Measurements from ENCODE around the gene KRT82.

KRT82 gene

DNA sequence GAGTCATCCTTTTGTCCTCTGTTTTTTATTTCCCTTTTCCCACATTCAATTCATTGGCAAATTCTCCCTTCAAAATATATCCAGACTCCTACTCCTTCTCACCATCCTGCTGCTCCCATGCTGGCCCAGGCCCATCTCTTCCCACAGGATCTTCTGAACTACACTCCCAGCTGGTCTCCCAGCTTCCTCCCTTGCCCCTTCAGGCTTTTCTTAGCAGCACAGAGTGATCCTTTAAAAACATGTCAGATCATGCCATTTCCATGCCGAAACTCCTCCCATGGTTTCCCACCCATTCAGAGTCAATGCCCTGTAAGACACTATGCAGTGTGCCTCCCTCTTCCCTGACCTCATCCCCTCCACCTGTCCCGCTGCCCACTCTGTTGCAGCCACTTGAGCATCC, 18.3 kb downstream of the KRT82 start:
- no peak for DNase-seq (ENCODE audit: low spot score)

DNA sequence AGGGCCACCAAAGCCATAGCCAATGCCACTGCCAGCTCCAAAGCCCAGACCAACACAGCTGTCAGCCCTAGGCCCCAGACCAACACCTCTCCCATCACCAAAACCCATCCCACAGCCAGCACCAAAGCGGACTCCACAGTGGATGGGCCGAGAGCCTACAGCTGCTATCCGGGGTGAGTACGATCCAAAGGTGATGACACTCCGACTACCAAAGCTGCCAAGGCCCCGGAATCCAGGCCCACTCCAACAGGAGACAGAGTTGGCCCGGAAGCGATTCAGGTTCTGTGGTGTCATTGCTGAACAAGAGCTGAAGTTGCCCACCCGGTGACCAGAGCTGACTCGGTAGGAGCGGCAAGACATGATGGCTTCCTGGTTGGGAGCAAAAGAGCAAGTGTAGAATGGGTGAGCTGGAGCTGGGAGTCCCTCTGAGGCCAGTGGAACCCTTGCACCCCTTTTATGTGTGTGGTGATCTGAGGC, 20.9 kb downstream of the KRT82 start, which contains the start of gene KRT84:
Gene KRT84 (minus strand): TSS at position 427 of the 477 bp plus-strand sequence. CDS start 67 bp downstream, at position 360.
- DNase-seq (ENCODE audit: low spot score) = no peak

DNA sequence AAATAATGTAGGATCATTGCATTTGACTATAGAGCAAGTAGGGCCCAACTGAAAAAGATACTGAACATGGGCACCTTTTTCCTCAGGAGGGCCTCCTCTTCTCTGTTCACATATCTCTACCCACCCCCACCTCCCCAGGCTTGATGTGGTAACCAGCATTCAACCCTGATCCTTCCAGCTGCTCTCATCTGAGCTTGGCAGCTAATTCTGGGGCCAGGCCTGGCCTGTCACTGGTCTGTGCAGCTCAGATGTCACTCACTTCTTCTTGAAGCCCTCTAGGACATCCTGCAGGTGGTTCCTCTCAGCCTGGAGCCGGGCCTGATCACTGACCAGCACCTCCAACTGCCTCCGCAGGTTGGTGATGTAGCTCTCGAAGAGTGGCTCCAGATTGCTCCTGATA, 22.8 kb downstream of the KRT82 start:
- no peak for DNase-seq (ENCODE audit: low spot score)

DNA sequence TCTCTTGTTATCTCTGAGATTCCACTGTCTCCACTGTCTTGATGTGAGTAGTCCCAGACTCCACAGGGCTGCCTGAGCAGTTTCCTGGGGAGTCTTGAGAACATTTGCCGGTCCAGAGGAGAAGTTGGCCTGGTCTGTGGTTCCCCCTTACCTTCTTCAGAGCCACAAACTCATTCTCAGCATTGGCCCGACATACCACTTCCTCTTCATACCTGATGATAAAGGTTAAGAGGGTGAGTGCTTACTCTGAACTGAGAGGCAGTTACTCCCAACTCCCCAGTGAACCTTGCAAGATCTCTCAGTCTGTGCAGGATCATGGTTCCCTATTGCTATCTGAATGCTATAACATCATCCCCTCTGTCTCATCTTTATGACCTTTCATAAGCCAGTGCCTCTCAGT, 23.3 kb downstream of the KRT82 start:
- DNase-seq (ENCODE audit: low spot score) = no peak

DNA sequence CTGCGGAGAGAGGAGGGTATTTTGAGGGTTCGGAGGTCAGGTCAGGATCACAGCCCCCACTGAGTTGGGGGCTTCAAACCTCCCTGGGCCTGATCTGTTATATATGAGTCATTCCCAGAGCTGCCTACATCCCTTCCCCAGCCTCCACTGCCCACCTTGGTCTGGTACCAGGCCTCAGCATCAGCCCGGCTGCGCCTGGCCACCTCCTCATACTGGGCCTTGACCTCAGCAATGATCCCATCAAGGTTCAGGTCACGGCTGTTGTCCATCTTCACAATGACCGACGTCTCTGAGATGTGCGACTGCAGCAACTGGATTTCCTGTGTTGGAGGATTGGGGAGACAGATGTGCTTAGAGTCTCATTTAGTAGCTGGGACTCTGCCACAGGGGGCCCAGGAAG, 24.9 kb downstream of the KRT82 start:
- DNase-seq (ENCODE audit: low spot score) = no peak

DNA sequence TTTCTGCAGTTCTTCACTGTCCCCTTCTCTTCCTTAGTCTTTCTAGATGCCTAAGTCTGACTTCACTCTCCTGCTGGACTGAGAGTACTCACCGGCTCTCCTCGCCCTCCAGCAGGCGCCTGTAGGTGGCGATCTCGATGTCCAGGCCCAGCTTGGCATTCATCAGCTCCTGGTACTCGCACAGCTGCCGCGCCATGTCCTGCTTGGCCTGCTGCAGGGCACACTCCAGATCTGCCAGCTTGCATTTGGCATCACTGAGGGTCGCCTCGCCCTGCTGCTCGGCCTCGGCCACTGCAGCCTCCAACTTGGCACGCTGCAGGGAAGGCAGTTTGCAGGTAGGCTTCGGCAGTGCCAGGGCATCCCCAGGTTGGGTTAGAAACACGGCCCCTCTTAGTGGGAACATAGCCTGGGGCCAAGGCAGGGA, 25.9 kb downstream of the KRT82 start:
- no peak for DNase-seq (ENCODE audit: low spot score)

DNA sequence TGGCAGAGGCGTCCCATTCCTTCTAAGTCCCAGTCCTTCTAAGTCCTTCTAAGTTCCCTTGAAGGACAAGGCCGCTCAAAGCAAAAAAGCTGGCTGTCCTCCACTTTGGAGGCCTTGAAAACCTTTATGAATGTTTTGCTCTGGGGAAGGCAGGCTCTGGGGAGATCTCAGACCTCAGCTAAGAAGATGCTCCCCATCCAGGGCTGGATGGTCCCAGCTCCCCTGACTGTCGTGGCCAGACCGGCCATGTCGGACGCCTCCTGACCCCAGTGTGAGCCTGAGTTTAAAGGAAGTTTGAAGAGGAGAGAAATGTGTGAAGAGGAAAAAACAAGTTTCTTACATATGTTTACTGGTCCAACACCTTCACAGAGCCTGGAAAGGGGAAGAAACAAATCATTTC, 26.6 kb downstream of the KRT82 start:
- DNase-seq (ENCODE audit: low spot score) = no peak

DNA sequence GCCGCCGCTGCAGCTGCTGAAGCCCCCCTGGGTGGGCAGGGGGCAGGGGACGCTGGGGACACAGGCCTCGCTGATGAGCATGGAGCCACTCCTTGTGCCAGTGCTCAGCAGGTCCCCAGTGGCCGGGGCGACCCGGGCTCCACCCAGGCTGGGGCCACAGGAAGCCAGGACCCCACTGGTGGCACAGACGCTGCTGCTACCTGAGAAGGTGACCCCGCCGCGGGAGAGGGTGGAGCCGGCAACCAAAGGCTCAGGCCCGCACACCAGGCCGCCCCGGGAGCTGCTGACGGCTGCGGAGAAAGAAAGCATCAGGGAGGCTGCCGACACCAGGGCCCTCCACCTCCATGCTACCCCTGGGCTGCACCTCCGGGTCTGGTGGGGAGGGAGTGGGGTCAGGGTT, 28.0 kb downstream of the KRT82 start:
- DNase-seq (ENCODE audit: low spot score) = no peak

DNA sequence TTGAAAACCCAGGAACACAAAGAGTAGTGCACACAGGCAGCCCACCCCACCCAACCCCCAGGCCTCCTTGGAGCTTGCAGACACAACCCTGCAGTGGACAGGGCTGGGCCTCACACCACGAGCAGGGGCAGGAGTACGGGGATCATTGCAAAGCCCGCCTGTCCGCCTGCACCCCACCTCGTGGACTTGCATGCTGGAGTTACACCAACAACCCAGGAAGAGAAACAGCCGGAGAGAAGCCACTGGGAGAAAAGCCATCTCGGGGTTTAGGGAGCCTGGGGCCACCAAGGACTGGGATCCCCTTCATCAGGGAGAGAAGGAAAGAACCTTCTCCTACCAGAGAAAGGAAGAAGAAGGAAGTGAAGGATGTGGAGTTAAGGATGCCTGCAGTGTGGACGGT, 28.9 kb downstream of the KRT82 start:
- DNase-seq (ENCODE audit: low spot score) = no peak

DNA sequence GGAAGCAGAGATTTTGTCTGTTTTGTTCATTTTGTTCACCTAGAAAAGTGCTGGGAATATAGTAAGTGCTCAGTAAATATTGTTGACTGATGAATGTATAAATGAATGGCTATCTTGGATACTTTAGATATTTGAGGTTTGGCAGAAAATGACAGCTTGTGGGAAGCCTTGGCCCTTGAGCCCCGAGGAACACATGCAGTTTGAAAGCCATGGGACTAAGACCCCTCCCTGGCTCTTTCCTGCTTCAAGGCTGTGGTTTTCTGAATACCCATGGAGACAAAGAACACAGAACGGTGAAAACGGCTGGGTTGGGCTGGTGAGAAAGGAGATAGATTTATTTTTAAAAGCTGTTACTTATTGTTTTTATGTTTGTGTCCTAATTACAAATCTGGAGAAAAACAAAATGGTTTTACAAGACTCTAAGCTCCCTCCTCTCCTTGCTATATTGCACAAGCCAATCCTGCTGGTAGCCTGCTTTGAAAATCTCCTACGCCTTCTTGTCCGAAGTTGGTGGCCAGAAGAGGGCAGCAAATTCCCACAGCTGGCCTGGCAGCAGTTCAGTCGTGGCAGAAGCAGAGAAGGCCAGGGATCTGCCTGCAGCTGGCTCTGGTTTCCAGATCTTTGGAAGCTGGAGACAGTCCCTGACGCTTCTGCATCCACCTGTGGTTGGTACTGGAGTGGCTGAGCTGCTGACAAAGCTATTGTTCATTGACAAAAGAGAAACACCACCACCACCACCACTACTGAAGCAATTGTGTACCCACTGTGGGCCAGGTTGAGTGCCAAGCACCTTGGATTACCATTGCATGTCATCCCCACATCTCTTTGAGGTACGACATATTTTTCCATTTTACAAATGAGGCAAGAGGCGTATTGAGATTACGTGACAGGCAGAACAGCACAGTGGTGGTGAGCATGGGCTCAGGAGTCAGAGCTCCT, 33.6 kb downstream of the KRT82 start:
- DNase-seq (ENCODE audit: low spot score) = peak; percentile 43

DNA sequence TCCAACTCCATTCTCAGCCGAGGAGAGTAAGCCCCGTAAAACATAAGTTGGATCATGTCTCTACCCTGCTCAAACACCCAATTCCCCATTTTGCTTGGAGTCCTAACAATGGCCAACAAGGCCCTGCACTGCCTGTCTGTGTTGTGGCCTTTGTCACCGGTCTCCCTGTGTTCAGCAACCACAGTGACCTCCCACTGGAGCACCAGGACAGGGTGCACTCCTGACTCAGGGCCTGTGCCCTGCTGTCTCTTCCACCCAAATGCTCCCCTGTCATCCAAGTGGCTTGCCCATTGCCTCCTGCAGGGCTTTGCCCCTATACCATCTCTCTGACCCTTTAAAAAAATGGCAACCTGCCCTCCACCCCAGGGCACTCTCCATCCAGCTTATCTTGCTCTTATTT, 34.4 kb downstream of the KRT82 start:
- DNase-seq (ENCODE audit: low spot score) = no peak

DNA sequence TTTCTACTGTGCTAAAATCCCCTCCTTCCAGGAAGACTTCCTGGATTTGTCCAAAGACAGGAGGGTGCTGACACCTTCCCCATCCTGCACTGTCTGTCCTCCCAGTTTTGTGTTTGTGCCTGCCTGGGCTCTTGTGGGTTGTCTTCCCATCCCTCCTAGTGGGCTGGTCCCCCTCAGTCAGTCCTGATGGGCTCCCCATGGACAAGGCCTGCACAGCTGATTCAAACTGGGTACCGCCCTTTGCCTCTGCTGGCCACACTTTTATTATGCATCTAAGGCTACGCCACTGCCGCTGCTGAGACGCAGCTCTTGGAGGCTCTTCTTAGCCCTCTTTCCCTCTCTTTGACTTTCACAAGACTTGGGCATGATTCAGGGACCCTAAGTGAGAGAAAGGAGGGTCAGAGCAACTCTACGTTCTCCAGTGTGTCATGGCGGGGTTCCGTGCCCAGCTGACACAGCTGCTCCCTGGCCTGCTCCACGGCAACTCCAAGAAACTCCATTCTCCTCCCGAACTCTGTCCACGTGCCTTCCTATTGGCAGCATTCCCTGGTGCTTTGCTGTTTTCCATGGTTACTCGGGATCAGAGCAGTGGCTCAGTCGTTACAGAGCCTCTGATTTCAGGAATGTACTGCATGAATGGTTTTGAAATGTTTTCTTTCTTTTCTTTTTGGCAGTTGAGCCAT, 35.1 kb downstream of the KRT82 start:
- DNase-seq (ENCODE audit: low spot score) = no peak

DNA sequence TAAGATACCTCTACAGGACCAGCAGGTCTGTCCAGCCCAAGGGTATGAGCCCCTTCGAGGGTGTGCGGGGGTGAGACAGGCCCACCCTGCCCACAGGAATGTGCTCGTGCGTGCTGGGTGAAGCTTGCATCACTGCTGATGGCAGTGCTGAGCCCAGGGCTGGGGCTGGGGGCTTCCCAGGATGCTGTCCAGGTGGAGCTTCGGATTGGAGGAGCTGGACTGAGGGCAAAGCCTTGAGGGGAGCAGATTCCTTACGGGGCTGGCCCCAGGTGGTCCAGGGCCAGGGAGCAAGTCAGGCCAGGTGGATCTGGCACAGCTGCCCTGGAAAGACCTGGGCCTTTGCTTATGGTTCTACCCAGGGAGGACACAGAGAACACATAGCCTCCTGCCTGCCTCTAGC, 36.3 kb downstream of the KRT82 start:
- DNase-seq (ENCODE audit: low spot score) = no peak

DNA sequence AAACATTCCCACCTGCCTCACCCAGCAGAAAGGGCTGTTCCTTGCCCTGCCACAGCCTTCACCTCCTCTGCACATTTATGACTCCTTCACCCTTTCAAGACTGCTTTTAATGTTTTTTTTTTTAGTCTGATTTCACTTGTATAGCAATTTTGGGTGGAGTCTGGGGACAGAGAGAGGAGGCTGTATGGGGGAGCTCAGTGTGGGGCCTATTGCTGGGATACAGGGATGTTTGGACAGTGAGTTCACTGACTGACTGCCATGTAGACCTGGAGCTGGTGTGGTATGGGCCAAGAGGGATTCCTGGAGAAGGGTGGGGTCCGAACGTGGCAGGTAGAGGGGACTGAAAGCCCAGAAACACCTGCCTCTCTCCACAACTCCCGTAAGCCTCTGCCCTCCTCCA, 36.9 kb downstream of the KRT82 start:
- no peak for DNase-seq (ENCODE audit: low spot score)

DNA sequence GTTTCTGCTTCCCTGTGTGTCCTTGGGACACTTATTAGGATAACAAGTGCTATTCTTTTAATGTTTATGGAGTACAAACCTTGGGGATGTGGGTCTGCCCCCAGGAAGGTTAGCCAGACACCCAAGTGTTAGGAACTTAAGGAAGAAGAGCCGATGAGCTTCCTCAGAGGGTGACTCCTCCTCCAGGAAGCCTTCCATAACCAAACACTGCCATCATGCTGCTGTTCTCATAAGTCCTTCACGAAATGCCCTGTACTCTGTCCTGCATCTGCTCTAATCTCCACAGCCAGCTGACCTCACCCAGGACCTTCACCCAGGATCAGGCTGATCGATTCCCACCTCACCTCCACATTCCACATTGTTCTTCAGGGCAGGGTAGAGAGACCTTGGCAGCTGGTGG, 37.6 kb downstream of the KRT82 start:
- no peak for DNase-seq (ENCODE audit: low spot score)

DNA sequence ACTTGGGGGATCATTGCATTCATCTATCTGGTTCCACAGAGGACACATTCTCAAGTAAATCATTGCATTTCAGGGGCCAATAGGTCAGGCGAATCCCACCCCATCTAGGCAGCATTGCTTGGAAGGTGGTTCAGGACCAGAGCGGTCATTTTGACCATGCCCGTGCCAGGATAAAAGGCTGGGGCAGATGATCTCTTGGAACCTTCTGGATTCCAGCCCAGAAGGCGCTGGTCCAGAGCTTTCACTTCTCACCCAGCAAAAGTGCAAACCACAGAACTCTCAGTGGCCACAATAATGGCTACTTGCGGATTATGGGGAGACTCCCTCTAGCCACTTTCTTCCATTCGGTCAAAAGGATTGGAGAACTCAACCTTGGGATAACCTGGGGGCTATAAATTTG, 38.3 kb downstream of the KRT82 start:
- DNase-seq (ENCODE audit: low spot score) = no peak

DNA sequence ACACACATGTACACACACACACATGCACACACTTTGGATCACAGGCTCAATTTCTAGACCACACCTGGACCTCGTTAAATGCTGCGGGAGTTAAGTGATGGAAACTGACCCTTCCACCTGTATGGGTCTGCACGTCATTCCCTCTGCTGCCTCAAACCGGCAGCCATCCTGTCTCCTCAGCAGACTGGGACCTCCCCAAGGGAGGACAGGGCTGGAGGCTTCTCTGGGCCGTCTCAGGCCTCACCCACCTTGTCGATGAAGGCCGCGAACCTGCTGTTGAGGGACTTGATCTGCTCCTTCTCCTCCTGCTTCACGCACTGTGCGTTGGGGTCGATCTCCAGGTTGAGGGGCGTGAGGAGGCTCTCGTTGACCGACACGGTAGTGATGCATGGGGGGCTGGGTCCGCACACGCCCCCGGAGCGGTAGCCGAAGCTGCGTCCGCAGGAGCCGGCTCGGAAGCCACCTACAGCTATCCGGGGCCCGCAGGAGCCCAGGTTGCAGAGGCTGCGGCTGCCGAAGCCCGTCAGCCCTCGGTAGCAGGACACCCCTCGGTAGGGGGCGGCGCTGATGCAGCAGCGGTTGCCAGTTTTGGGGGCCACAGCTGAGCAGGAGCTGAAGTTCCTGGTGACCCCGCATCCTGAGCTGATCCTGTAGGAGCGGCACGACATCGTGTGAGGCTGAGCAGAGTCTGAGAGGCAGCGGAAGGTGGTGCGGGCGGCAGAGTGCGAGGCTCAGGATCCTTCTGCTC, 39.2 kb downstream of the KRT82 start, which contains the start of gene KRT85:
Gene KRT85 (minus strand): TSS at position 744 of the 748 bp plus-strand sequence. CDS start 76 bp downstream, at position 668.
- no peak for DNase-seq (ENCODE audit: low spot score)

DNA sequence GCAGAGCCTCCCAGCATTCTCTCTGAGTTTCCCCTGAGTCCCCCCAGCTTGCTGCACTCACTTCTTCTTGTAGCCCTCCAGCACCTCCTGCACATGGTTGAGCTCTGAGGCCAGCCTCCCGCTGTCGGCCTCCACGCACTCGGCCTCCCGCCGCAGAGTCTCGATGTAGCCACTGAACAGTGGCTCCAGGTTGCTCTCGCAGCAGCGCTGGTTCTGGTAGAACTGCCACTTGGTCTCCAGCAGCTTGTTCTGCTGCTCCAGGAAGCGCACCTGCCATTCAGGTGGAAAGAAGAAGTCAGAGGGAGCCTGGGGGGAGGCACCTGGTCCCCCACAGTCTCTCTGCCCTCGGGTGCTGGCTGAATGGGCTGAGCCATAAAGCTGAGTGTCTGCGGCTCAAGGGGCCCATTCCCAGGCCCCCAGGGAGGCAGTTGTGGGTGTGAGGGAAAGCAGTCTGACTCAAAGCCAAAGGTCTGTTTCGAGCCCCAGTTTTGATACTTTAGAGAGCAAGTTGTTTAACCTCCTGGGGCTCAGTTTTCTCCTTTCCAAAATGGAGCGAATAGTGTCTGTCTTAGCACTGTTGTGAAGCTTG, 41.1 kb downstream of the KRT82 start:
- DNase-seq (ENCODE audit: low spot score) = no peak

DNA sequence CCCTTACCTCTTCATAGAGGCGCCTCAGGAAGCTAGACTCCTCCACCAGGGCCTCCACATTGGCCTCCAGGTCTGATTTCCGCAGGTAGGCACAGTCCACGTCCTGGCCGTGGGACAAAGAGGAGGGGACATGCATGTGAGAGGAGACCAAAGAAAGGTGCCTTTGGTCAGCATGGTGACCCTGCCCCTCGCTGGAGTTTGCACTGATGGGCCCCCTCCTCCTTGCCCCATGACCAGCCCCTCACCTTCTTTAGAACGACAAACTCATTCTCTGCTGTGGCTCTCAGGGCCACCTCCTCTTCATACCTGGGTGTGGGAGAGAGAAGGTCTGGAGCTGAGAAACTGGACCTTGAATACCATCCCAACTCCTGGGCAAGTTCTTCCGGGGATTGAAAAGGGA, 42.1 kb downstream of the KRT82 start:
- DNase-seq (ENCODE audit: low spot score) = no peak

DNA sequence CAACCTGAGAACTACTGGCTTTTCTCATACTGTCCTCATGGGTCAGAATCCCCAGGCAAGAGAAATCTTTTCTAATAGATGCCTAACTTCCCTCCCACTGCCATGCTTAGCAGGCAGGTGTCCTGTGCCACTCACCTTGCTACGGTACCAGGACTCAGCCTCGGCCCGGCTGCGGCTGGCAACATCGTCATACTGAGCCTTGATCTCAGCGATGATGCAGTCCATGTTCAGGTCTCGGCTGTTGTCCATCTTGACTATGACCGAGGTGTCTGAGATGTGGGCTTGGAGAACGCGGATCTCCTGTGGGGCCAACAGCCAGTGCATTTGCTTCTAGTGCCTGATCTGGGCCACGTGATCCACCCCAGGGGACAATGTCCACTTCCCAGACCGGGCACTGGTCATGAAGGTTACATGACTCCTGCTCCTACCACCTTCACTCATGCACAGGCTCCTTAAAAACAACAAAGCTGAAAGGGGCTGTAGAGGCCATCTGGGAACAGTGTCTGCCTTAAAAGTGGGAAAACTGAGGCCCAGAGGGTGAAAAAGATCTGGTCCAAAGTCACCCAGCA, 42.9 kb downstream of the KRT82 start:
- DNase-seq (ENCODE audit: low spot score) = no peak

DNA sequence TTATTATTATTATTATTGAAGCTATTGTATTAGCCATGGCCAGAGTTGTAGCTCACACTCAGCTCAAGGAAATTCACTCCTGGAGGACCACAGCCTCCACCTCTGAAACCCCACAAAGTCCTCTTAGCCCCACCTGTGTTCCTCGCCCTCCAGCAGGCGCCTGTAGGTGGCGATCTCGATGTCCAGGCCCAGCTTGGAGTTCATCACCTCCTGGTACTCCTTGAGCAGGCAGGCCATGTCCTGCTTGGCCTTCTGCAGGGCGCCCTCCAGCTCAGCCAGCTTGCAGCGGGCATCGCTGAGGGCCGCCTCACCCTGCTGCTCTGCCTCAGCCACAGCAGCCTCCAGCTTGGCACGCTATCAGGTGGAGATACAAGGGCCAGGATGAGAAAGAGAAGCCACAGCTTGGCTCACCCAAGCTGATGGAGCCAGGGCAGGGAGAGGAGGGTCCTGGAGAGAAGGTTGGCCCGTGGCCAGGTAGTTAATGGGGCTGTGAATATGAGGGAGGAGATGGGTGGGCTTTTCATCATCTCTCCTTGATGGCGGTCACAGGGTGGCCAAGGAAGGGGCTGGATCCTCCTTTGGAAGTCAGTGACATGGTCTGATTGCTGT, 43.9 kb downstream of the KRT82 start:
- DNase-seq (ENCODE audit: low spot score) = no peak

All from SK-N-DZ (cell line).